HuH-7.5 (cell line): Measurements from ENCODE around the gene LRP6.
A peak's percentile ranks its signal among the peaks of the same experiment; 100 is the strongest.
"Not testable (repeated sequence)": the region's sequence is repeated elsewhere in the genome, so short reads cannot be mapped to it uniquely, and the experiment has no call there.

Source experiments
- DNase-seq: peaks from one replicate; pipeline ENCODE4 v3.0.0; 2011; ENCODE audit warnings: low spot score

Gene LRP6

GRCh38 chr12:12265571-12266388 is 1.1 kb downstream of the LRP6 start:
- peak; percentile 38 for DNase-seq

GRCh38 chr12:12265035-12265434 is 1.8 kb downstream of the LRP6 start:
- DNase-seq = no peak

GRCh38 chr12:12263909-12264308 is 2.9 kb downstream of the LRP6 start:
- no peak for DNase-seq

GRCh38 chr12:12256291-12256757 is 10.5 kb downstream of the LRP6 start:
- DNase-seq = not testable (repeated sequence)

GRCh38 chr12:12254553-12254952 is 12.3 kb downstream of the LRP6 start:
- DNase-seq = no peak

- no peak for DNase-seq
Measured at GRCh38 chr12:12249216-12250050, 17.4 kb downstream of the LRP6 start.

GRCh38 chr12:12247584-12247983 is 19.3 kb downstream of the LRP6 start:
- no peak for DNase-seq

GRCh38 chr12:12244341-12244740 is 22.5 kb downstream of the LRP6 start:
- DNase-seq = no peak

GRCh38 chr12:12240662-12241340 is 26.0 kb downstream of the LRP6 start:
- peak; percentile 44 for DNase-seq

- DNase-seq = no peak
Measured at GRCh38 chr12:12239127-12239526, 27.7 kb downstream of the LRP6 start.

GRCh38 chr12:12238605-12239004 is 28.2 kb downstream of the LRP6 start:
- no peak for DNase-seq

GRCh38 chr12:12236896-12237295 is 29.9 kb downstream of the LRP6 start:
- DNase-seq = no peak

GRCh38 chr12:12230275-12230674 is 36.6 kb downstream of the LRP6 start:
- DNase-seq = no peak

GRCh38 chr12:12229556-12230092 is 37.2 kb downstream of the LRP6 start:
- no peak for DNase-seq

GRCh38 chr12:12228402-12228801 is 38.4 kb downstream of the LRP6 start:
- no peak for DNase-seq

GRCh38 chr12:12226187-12226586 is 40.7 kb downstream of the LRP6 start:
- no peak for DNase-seq

GRCh38 chr12:12224240-12224940 is 42.5 kb downstream of the LRP6 start:
- DNase-seq = no peak

GRCh38 chr12:12221560-12221959 is 45.3 kb downstream of the LRP6 start:
- no peak for DNase-seq

- no peak for DNase-seq
Measured at GRCh38 chr12:12219664-12220063, 47.2 kb downstream of the LRP6 start.

- DNase-seq = no peak
Measured at GRCh38 chr12:12217018-12217359, 49.9 kb downstream of the LRP6 start.

- no peak for DNase-seq
Measured at GRCh38 chr12:12216349-12217017, 50.4 kb downstream of the LRP6 start.
